Measurements from ENCODE around the gene MAD1L1. TPM values are rescaled to one million over a fixed set of nuclear protein-coding genes. Genes with fewer than 3 reads are reported as not detected.

Gene MAD1L1
- total RNA-seq, 1 experiment from 2014 or later: 46.7 TPM

- CTCF ChIA-PET: no interaction called here
- no peak for DNase-seq (ENCODE audit: low spot score)
- Histone ChIP-seq H3K9me3 (ENCODE audit: low read depth, low read length, poor library complexity, severe bottlenecking) (no peaks in the 10 kb centered on the region), H3K27ac (ENCODE audit: low read depth, low read length, poor library complexity, severe bottlenecking) (no peak overlapping the region), H3K27me3 (replicated peaks; ENCODE audit: insufficient read depth, low read depth, low read length, poor library complexity) (no peaks in the 10 kb centered on the region), H3K36me3 (ENCODE audit: insufficient read depth, low read length, poor library complexity, severe bottlenecking) (no peaks in the 10 kb centered on the region), H3K4me3 (ENCODE audit: low read depth, low read length, poor library complexity, severe bottlenecking) (no peak overlapping the region), H3K4me1 (ENCODE audit: insufficient read depth, low read length, poor library complexity, severe bottlenecking) (no peaks in the 10 kb centered on the region)
- TF ChIP-seq EZH2 (IDR thresholded peaks at IDR 0.05; ENCODE audit: borderline replicate concordance, low read depth, low read length, poor library complexity, severe bottlenecking): no peak
- TF ChIP-seq, protein P1, sequence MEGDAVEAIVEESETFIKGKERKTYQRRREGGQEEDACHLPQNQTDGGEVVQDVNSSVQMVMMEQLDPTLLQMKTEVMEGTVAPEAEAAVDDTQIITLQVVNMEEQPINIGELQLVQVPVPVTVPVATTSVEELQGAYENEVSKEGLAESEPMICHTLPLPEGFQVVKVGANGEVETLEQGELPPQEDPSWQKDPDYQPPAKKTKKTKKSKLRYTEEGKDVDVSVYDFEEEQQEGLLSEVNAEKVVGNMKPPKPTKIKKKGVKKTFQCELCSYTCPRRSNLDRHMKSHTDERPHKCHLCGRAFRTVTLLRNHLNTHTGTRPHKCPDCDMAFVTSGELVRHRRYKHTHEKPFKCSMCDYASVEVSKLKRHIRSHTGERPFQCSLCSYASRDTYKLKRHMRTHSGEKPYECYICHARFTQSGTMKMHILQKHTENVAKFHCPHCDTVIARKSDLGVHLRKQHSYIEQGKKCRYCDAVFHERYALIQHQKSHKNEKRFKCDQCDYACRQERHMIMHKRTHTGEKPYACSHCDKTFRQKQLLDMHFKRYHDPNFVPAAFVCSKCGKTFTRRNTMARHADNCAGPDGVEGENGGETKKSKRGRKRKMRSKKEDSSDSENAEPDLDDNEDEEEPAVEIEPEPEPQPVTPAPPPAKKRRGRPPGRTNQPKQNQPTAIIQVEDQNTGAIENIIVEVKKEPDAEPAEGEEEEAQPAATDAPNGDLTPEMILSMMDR (conservative IDR thresholded peaks at IDR 0.05; ENCODE audit: low read depth, low read length): no peak
- BruUV-seq (replicated peaks): no TSS peak
- POLR2A ChIA-PET (ENCODE audit: low non-redundant PET): no interaction called here
- intact Hi-C loops (cut with micrococcal nuclease; ENCODE audit: unreplicated experiment): no loop called here
Measured at GRCh38 chr7:1856888-1857441, 375.8 kb downstream of the MAD1L1 start.

GRCh38 chr7:1856161-1856887 lies 376.4 kb downstream of the MAD1L1 start:
- no peaks in the 10 kb centered on the region for H3K36me3 ChIP-seq (ENCODE audit: insufficient read depth, low read length, poor library complexity, severe bottlenecking)
- ChIA-PET CTCF (no interaction called here), POLR2A (ENCODE audit: low non-redundant PET) (no interaction called here)
- no peak overlapping the region for H3K27ac ChIP-seq (ENCODE audit: low read depth, low read length, poor library complexity, severe bottlenecking)
- no peaks in the 10 kb centered on the region for H3K27me3 ChIP-seq (replicated peaks; ENCODE audit: insufficient read depth, low read depth, low read length, poor library complexity)
- DNase-seq (ENCODE audit: low spot score): no peak
- no peaks in the 10 kb centered on the region for H3K9me3 ChIP-seq (ENCODE audit: low read depth, low read length, poor library complexity, severe bottlenecking)
- intact Hi-C loops (cut with micrococcal nuclease; ENCODE audit: unreplicated experiment): no loop called here
- BruUV-seq (replicated peaks): no TSS peak
- H3K4me3 ChIP-seq (ENCODE audit: low read depth, low read length, poor library complexity, severe bottlenecking): no peak overlapping the region
- no peaks in the 10 kb centered on the region for H3K4me1 ChIP-seq (ENCODE audit: insufficient read depth, low read length, poor library complexity, severe bottlenecking)
- TF ChIP-seq, protein P1 (conservative IDR thresholded peaks at IDR 0.05; ENCODE audit: low read depth, low read length): no peak
- TF ChIP-seq EZH2 (IDR thresholded peaks at IDR 0.05; ENCODE audit: borderline replicate concordance, low read depth, low read length, poor library complexity, severe bottlenecking): no peak

DNA sequence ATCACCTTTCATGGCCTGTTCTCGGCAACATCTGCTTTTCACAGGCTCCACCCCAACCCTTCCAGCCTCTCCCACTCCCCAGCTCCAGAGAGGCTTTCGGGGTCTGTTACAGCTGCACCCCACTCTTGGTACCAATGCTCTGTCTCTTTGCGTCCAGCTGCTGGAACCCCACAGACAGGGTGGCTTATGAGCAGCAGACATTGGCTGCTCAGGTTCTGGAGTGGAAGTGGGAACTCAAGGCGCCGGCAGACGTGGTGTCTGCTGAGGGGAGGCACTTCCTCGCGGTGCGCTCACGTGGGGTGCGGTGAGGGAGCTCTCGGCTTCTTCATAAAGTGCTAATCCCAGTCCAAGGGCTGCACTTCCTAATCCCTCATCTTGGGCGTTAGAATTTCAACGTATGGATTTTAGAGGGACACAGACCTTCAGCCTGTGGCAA lies 377.0 kb downstream of the MAD1L1 start:
- intact Hi-C loops (cut with micrococcal nuclease; ENCODE audit: unreplicated experiment): no loop called here
- Histone ChIP-seq H3K36me3 (ENCODE audit: insufficient read depth, low read length, poor library complexity, severe bottlenecking) (no peaks in the 10 kb centered on the region), H3K9me3 (ENCODE audit: low read depth, low read length, poor library complexity, severe bottlenecking) (no peaks in the 10 kb centered on the region), H3K27ac (ENCODE audit: low read depth, low read length, poor library complexity, severe bottlenecking) (no peak overlapping the region), H3K27me3 (replicated peaks; ENCODE audit: insufficient read depth, low read depth, low read length, poor library complexity) (no peaks in the 10 kb centered on the region), H3K4me3 (ENCODE audit: low read depth, low read length, poor library complexity, severe bottlenecking) (no peak overlapping the region), H3K4me1 (ENCODE audit: insufficient read depth, low read length, poor library complexity, severe bottlenecking) (no peaks in the 10 kb centered on the region)
- POLR2A ChIA-PET (ENCODE audit: low non-redundant PET): no interaction called here
- BruUV-seq (replicated peaks): no TSS peak
- CTCF ChIA-PET: no interaction called here
- no peak for DNase-seq (ENCODE audit: low spot score)
- no peak for TF ChIP-seq EZH2 (IDR thresholded peaks at IDR 0.05; ENCODE audit: borderline replicate concordance, low read depth, low read length, poor library complexity, severe bottlenecking)
- TF ChIP-seq, protein P1 (conservative IDR thresholded peaks at IDR 0.05; ENCODE audit: low read depth, low read length): no peak
